Ascending aorta (tissue), 2 donors: ENCODE data around the gene SSH3. TPM values are rescaled to one million over a fixed set of nuclear protein-coding genes. Genes with fewer than 3 reads are reported as not detected.

Experiments
- DNase-seq, 2 donors: peaks; one replicate each; pipeline ENCODE4 v3.0.0-alpha.2; 2019; ENCODE audit warnings: low spot score in 2 of 2
- H3K27ac ChIP-seq, 2 donors: fragments of 200-600 bp; sonication (generic); one replicate each; pipeline ENCODE4 v1.5.1; 2016 to 2017; ENCODE audit warnings: mild to moderate bottlenecking in 1 of 2
- H3K27me3 ChIP-seq: fragments of 200-600 bp; sonication (generic); one replicate; pipeline ENCODE4 v1.5.1; 2017
- H3K36me3 ChIP-seq, 2 donors: fragments of 200-600 bp; sonication (generic); one replicate each; pipeline ENCODE4 v1.5.1; 2016
- H3K4me1 ChIP-seq, 2 donors: fragments of 200-600 bp; sonication (generic); one replicate each; pipeline ENCODE4 v1.5.1; 2016 to 2017; ENCODE audit warnings: mild to moderate bottlenecking in 1 of 2
- H3K4me3 ChIP-seq, 2 donors: fragments of 200-600 bp; sonication (generic); one replicate each; pipeline ENCODE4 v1.5.1; 2016 to 2017; ENCODE audit warnings: mild to moderate bottlenecking in 1 of 2
- H3K9me3 ChIP-seq, 2 donors: fragments of 200-600 bp; sonication (generic); one replicate each; pipeline ENCODE4 v1.5.1; 2016
- intact Hi-C: fragments of 100-400 bp; cut with DNase I; formaldehyde crosslinking; loops from one replicate; pipeline ENCODE4 v1.15.1; 2023
- total RNA-seq: library from RNA; depleted of rRNA; stranded (reverse); fragments of >200 nt; gene quantifications from one replicate; pipeline ENCODE4 v1.1.0, GENCODE V29; 2016
- TF ChIP-seq, protein P1 (sequence below), 3 experiments: fragments of 200-600 bp in 2 of 3; fragments of 450-650 bp in 1 of 3; sonication (generic) in 2 of 3; IDR thresholded peaks; one replicate each; pipeline ENCODE4 v1.5.1; 2016 to 2019; ENCODE audit warnings: antibody characterized with exemption in 3 of 3, mild to moderate bottlenecking in 1 of 3, moderate library complexity in 1 of 3

Gene SSH3
- total RNA-seq, 1 donor from 2014 or later, result 30.9 TPM

GRCh38 chr11:67320691-67321090 lies 17.4 kb downstream of the SSH3 start:
- intact Hi-C loops, result loop anchor here (2.0 kb wide), 1 partner anchor 246 kb away; no protein-coding TSS in a partner anchor
- Histone ChIP-seq H3K36me3 (no peaks in the 10 kb centered on the region), H3K4me3 (no peak overlapping the region), H3K27ac (no peak overlapping the region), H3K27me3 (no peaks in the 10 kb centered on the region), H3K9me3 (no peaks in the 10 kb centered on the region), H3K4me1 (peaks cover 0 to 12% of the 10 kb centered on the region in 2 donors)
- peak in 1 of 2 donors; percentile 25 for DNase-seq
- TF ChIP-seq, protein P1, sequence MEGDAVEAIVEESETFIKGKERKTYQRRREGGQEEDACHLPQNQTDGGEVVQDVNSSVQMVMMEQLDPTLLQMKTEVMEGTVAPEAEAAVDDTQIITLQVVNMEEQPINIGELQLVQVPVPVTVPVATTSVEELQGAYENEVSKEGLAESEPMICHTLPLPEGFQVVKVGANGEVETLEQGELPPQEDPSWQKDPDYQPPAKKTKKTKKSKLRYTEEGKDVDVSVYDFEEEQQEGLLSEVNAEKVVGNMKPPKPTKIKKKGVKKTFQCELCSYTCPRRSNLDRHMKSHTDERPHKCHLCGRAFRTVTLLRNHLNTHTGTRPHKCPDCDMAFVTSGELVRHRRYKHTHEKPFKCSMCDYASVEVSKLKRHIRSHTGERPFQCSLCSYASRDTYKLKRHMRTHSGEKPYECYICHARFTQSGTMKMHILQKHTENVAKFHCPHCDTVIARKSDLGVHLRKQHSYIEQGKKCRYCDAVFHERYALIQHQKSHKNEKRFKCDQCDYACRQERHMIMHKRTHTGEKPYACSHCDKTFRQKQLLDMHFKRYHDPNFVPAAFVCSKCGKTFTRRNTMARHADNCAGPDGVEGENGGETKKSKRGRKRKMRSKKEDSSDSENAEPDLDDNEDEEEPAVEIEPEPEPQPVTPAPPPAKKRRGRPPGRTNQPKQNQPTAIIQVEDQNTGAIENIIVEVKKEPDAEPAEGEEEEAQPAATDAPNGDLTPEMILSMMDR (IDR thresholded peaks at IDR 0.05), result no peak

- DNase-seq, result no peak
- intact Hi-C loops, result loop anchor here (2.0 kb wide), 1 partner anchor 247 kb away; no protein-coding TSS in a partner anchor
- Histone ChIP-seq H3K9me3 (no peaks in the 10 kb centered on the region), H3K4me1 (peaks cover 0 to 12% of the 10 kb centered on the region in 2 donors), H3K36me3 (no peaks in the 10 kb centered on the region), H3K27ac (no peak overlapping the region), H3K27me3 (no peaks in the 10 kb centered on the region), H3K4me3 (no peak overlapping the region)
- TF ChIP-seq, protein P1 (IDR thresholded peaks at IDR 0.05), result no peak
Observed at GRCh38 chr11:67321313-67321871, 18.1 kb downstream of the SSH3 start.

GRCh38 chr11:67322049-67322448 lies 18.7 kb downstream of the SSH3 start:
- TF ChIP-seq, protein P1 (IDR thresholded peaks at IDR 0.05), result no peak
- H3K36me3 ChIP-seq, result no peaks in the 10 kb centered on the region
- DNase-seq, result no peak
- no peaks in the 10 kb centered on the region for H3K9me3 ChIP-seq
- H3K27me3 ChIP-seq, result no peaks in the 10 kb centered on the region
- H3K4me1 ChIP-seq, result peaks cover 0 to 12% of the 10 kb centered on the region in 2 donors
- intact Hi-C loops, result no loop called here
- H3K27ac ChIP-seq, result no peak overlapping the region
- no peak overlapping the region for H3K4me3 ChIP-seq

GRCh38 chr11:67323526-67323925 lies 20.2 kb downstream of the SSH3 start:
- intact Hi-C loops, result no loop called here
- H3K27ac ChIP-seq, result no peak overlapping the region
- no peaks in the 10 kb centered on the region for H3K27me3 ChIP-seq
- TF ChIP-seq, protein P1 (IDR thresholded peaks at IDR 0.05), result no peak
- H3K4me3 ChIP-seq, result no peak overlapping the region
- no peaks in the 10 kb centered on the region for H3K36me3 ChIP-seq
- H3K4me1 ChIP-seq, result peaks cover 0 to 7% of the 10 kb centered on the region in 2 donors
- H3K9me3 ChIP-seq, result no peaks in the 10 kb centered on the region
- no peak for DNase-seq

- H3K36me3 ChIP-seq, result no peaks in the 10 kb centered on the region
- no peaks in the 10 kb centered on the region for H3K4me1 ChIP-seq
- intact Hi-C loops, result no loop called here
- TF ChIP-seq, protein P1 (IDR thresholded peaks at IDR 0.05), result no peak
- no peak for DNase-seq
- H3K9me3 ChIP-seq, result no peaks in the 10 kb centered on the region
- no peak overlapping the region for H3K4me3 ChIP-seq
- H3K27ac ChIP-seq, result no peak overlapping the region
- no peaks in the 10 kb centered on the region for H3K27me3 ChIP-seq
Observed at GRCh38 chr11:67332081-67332691, 28.9 kb downstream of the SSH3 start.
